Lower leg skin (tissue), 3 donors: Measurements from ENCODE around the gene PACRG.

Experiments used
- POLR2A ChIP-seq, 2 donors: fragments of 450-650 bp; IDR thresholded peaks; one replicate each; pipeline ENCODE4 v1.6.1; 2016 to 2017; ENCODE audit warnings: antibody characterized with exemption in 2 of 2, mild to moderate bottlenecking in 1 of 2, moderate library complexity in 1 of 2
- TF ChIP-seq, protein P1 (sequence below), 3 donors: fragments of 450-650 bp; IDR thresholded peaks; one replicate each; pipeline ENCODE4 v1.5.1; 2016; ENCODE audit warnings: antibody characterized with exemption in 3 of 3, mild to moderate bottlenecking in 3 of 3, moderate library complexity in 2 of 3

GRCh38 chr6:163293286-163293685 is 565.5 kb downstream of the PACRG start:
- TF ChIP-seq, protein P1, sequence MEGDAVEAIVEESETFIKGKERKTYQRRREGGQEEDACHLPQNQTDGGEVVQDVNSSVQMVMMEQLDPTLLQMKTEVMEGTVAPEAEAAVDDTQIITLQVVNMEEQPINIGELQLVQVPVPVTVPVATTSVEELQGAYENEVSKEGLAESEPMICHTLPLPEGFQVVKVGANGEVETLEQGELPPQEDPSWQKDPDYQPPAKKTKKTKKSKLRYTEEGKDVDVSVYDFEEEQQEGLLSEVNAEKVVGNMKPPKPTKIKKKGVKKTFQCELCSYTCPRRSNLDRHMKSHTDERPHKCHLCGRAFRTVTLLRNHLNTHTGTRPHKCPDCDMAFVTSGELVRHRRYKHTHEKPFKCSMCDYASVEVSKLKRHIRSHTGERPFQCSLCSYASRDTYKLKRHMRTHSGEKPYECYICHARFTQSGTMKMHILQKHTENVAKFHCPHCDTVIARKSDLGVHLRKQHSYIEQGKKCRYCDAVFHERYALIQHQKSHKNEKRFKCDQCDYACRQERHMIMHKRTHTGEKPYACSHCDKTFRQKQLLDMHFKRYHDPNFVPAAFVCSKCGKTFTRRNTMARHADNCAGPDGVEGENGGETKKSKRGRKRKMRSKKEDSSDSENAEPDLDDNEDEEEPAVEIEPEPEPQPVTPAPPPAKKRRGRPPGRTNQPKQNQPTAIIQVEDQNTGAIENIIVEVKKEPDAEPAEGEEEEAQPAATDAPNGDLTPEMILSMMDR (IDR thresholded peaks at IDR 0.05), result no peak
- no peak for TF ChIP-seq POLR2A (IDR thresholded peaks at IDR 0.05)
